ENCODE measurements around the gene ARL9.
"Not testable (repeated sequence)": the region's sequence is repeated elsewhere in the genome, so short reads cannot be mapped to it uniquely, and the experiment has no call there.

The ARL9 gene

GRCh38 chr4:56505269-56506130 lies at the start of gene ARL9:
ARL9 (plus strand) TSS chr4:56505791; CDS start chr4:56505863, 72 bp downstream.
- peak in 27 of 56 donors; percentile 4 to 47 (median 18) for DNase-seq

GRCh38 chr4:56460085-56460484 lies 45.5 kb upstream of the ARL9 start:
- DNase-seq: no peak

- no peak for DNase-seq
These were observed 43.4 kb upstream of the ARL9 start for GRCh38 chr4:56462157-56462556.

GRCh38 chr4:56463711-56464110 lies 41.9 kb upstream of the ARL9 start:
- DNase-seq: no peak

GRCh38 chr4:56464581-56464980 lies 41.0 kb upstream of the ARL9 start:
- DNase-seq: no peak

- DNase-seq: no peak
These were observed 39.8 kb upstream of the ARL9 start for GRCh38 chr4:56465599-56466295.

GRCh38 chr4:56466296-56466761 lies 39.3 kb upstream of the ARL9 start:
- DNase-seq: not testable (repeated sequence)

- DNase-seq: peak in 3 of 56 donors; percentile 16 to 20 (median 16)
These were observed 38.7 kb upstream of the ARL9 start for GRCh38 chr4:56466910-56467283.

GRCh38 chr4:56467284-56468096 lies 38.1 kb upstream of the ARL9 start, which contains the start of gene SRP72:
SRP72 (plus strand) TSS chr4:56467617; CDS start chr4:56467636, 19 bp downstream.
- DNase-seq: peak; percentile 8 to 90 (median 78)

GRCh38 chr4:56468097-56468422 lies 37.5 kb upstream of the ARL9 start:
- peak in 8 of 56 donors; percentile 9 to 48 (median 31) for DNase-seq

- no peak for DNase-seq
These were observed 35.9 kb upstream of the ARL9 start for GRCh38 chr4:56469489-56470210.

GRCh38 chr4:56475917-56476316 lies 29.7 kb upstream of the ARL9 start:
- no peak for DNase-seq

- DNase-seq: no peak
These were observed 28.3 kb upstream of the ARL9 start for GRCh38 chr4:56477192-56477702.

- no peak for DNase-seq
These were observed 24.9 kb upstream of the ARL9 start for GRCh38 chr4:56480691-56481090.

GRCh38 chr4:56496241-56496640 lies 9.3 kb upstream of the ARL9 start:
- DNase-seq: no peak

- no peak for DNase-seq
These were observed 5.5 kb downstream of the ARL9 start for GRCh38 chr4:56511098-56511497.

- DNase-seq: no peak
These were observed 6.6 kb downstream of the ARL9 start for GRCh38 chr4:56512166-56512565.

- DNase-seq: no peak
These were observed 7.9 kb downstream of the ARL9 start for GRCh38 chr4:56513517-56513916.

- peak in 55 of 56 donors; percentile 8 to 95 (median 61) for DNase-seq
These were observed 24.9 kb downstream of the ARL9 start for GRCh38 chr4:56530269-56531148.

All from amygdala (tissue), 56 donors.